Stimulated activated CD4-positive, alpha-beta T cell treated with anti-CD3 and anti-CD28 coated beads, Interleukin-1b, Interleukin-23, amount 100 ng/mL, for 24 hours (primary cell): ENCODE results near the gene ITIH5.

Experiments used
- DNase-seq, 4 experiments: peaks; one replicate each; pipeline ENCODE4 v3.0.0-alpha.2; 2020; ENCODE audit warnings: low read depth in 4 of 4, low spot score in 1 of 4

The ITIH5 gene

GRCh38 chr10:7587168-7587864 is 79.5 kb downstream of the ITIH5 start:
- no peak for DNase-seq

GRCh38 chr10:7585228-7585627 is 81.5 kb downstream of the ITIH5 start:
- no peak for DNase-seq

- DNase-seq: no peak
Observed at GRCh38 chr10:7583626-7584025, 83.1 kb downstream of the ITIH5 start.

GRCh38 chr10:7580520-7580919 is 86.2 kb downstream of the ITIH5 start:
- DNase-seq: no peak

GRCh38 chr10:7579681-7580080 is 87.1 kb downstream of the ITIH5 start:
- DNase-seq: no peak

- DNase-seq: no peak
Observed at GRCh38 chr10:7577579-7577978, 89.2 kb downstream of the ITIH5 start.

GRCh38 chr10:7577176-7577575 is 89.6 kb downstream of the ITIH5 start:
- no peak for DNase-seq

- DNase-seq: no peak
Observed at GRCh38 chr10:7576340-7576739, 90.4 kb downstream of the ITIH5 start.

GRCh38 chr10:7572391-7572790 is 94.4 kb downstream of the ITIH5 start:
- no peak for DNase-seq

GRCh38 chr10:7571981-7572380 is 94.8 kb downstream of the ITIH5 start:
- DNase-seq: no peak

- no peak for DNase-seq
Observed at GRCh38 chr10:7567911-7568620, 98.7 kb downstream of the ITIH5 start.

- DNase-seq: no peak
Observed at GRCh38 chr10:7566891-7567290, 99.9 kb downstream of the ITIH5 start.

GRCh38 chr10:7565871-7566270 is 100.9 kb downstream of the ITIH5 start:
- no peak for DNase-seq

GRCh38 chr10:7563770-7564169 is 103.0 kb downstream of the ITIH5 start:
- no peak for DNase-seq

GRCh38 chr10:7563368-7563767 is 103.4 kb downstream of the ITIH5 start:
- no peak for DNase-seq

- no peak for DNase-seq
Observed at GRCh38 chr10:7561985-7562384, 104.8 kb downstream of the ITIH5 start.

- DNase-seq: no peak
Observed at GRCh38 chr10:7561216-7561893, 105.4 kb downstream of the ITIH5 start.

GRCh38 chr10:7560519-7560918 is 106.2 kb downstream of the ITIH5 start:
- no peak for DNase-seq

- no peak for DNase-seq
Observed at GRCh38 chr10:7559386-7559785, 107.4 kb downstream of the ITIH5 start.

GRCh38 chr10:7558036-7558435 is 108.7 kb downstream of the ITIH5 start:
- DNase-seq: no peak

GRCh38 chr10:7553531-7553930 is 113.2 kb downstream of the ITIH5 start:
- no peak for DNase-seq
